Measurements from ENCODE around the gene PLA2G6. TPM values are rescaled to one million over a fixed set of nuclear protein-coding genes. Genes with fewer than 3 reads are reported as not detected.

The PLA2G6 gene
- total RNA-seq, 1 experiment from 2014 or later: 24.1 TPM

DNA sequence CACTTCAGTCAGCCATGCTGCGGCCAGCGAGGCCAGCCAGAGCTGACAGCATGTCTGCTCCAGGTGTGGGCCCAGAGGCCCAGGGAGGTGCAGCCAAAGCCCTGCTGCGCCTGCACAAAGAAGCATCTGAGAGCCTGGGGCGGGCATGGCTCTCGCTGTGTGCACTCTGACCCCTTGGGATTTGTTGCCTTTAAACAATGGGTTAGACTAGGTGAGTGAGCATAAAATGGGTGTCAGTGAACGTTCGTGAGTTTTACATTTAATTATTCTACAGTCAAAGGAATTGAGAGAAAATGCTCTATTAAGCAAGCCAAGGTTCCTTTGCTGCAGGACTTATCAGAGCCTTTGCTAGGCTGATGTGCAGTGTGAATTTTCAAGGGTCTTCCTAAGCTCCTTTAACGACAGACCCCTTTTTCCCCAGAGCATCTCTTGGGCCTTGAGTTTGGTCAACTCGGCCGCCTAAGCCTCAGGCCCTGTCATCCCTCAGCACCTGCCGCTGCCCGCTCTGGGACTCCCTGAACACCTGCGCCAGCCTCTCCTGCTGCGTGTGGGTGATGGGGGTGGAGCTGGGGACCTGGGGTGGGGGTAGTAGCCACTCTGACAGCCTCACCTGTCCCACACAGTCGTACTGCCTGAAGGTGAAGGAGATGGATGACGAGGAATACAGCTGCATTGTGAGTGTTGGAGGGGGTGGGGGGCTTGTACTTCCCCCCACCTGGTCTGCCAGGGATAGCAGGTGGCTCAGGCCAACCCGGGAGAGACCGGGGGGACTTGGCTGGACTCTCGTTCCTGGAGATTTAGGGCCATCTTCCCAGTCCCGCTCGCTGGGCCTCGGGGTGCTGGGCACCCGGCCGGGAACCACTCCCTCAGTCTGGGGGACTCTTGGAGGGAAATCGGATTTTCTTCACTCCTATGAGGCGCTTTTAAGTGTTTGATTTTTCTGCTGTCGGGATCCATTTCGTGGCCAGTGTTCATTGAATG, 108.2 kb downstream of the PLA2G6 start:
- no peak overlapping the region for H2AK5ac ChIP-seq (ENCODE audit: insufficient read length, low read length)
- peaks cover 0 to 10% of the 10 kb centered on the region in 2 experiments; a peak in 2 of 4 replicates for H3K4me1 Mint-ChIP-seq
- H3K36me3 Mint-ChIP-seq (ENCODE audit: insufficient read depth in 1 of 3, low read depth in 3 of 3): peaks cover 6 to 53% (median 30%) of the 10 kb centered on the region in 3 experiments; a peak in 6 of 7 replicates
- no peak overlapping the region for H3K14ac ChIP-seq (ENCODE audit: insufficient read depth, low read length)
- H3K4me3 Mint-ChIP-seq: no peak overlapping the region
- no peak overlapping the region for H2BK12ac ChIP-seq (ENCODE audit: insufficient read length, low read depth, low read length)
- no peak overlapping the region for H3K27ac ChIP-seq (ENCODE audit: insufficient read length, low read depth, low read length)
- H4K91ac ChIP-seq (ENCODE audit: insufficient read length, low read depth, low read length): no peak overlapping the region
- H3K79me1 ChIP-seq (ENCODE audit: insufficient read depth, low read depth, low read length, poor library complexity, severe bottlenecking): no peaks in the 10 kb centered on the region
- H3T11ph ChIP-seq (ENCODE audit: low read length): no peak overlapping the region
- H4K5ac ChIP-seq (ENCODE audit: insufficient read length, low read depth, low read length): no peak overlapping the region
- no peak overlapping the region for H3K18ac ChIP-seq (ENCODE audit: insufficient read length, low read depth, low read length)
- H3K23ac ChIP-seq (ENCODE audit: insufficient read length, low read depth, low read length): no peak overlapping the region
- H3K4me1 ChIP-seq (ENCODE audit: insufficient read depth, low read length): no peaks in the 10 kb centered on the region
- no peaks in the 10 kb centered on the region for H3K27me3 ChIP-seq (ENCODE audit: insufficient read depth, low read length)
- TF ChIP-seq, protein P1, sequence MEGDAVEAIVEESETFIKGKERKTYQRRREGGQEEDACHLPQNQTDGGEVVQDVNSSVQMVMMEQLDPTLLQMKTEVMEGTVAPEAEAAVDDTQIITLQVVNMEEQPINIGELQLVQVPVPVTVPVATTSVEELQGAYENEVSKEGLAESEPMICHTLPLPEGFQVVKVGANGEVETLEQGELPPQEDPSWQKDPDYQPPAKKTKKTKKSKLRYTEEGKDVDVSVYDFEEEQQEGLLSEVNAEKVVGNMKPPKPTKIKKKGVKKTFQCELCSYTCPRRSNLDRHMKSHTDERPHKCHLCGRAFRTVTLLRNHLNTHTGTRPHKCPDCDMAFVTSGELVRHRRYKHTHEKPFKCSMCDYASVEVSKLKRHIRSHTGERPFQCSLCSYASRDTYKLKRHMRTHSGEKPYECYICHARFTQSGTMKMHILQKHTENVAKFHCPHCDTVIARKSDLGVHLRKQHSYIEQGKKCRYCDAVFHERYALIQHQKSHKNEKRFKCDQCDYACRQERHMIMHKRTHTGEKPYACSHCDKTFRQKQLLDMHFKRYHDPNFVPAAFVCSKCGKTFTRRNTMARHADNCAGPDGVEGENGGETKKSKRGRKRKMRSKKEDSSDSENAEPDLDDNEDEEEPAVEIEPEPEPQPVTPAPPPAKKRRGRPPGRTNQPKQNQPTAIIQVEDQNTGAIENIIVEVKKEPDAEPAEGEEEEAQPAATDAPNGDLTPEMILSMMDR (conservative IDR thresholded peaks at IDR 0.05): no peak
- no peak for DNase-seq
- no peak overlapping the region for H2BK15ac ChIP-seq (ENCODE audit: low read depth, low read length)
- no peak overlapping the region for H2AFZ ChIP-seq (ENCODE audit: low read length)
- no peaks in the 10 kb centered on the region for H3K23me2 ChIP-seq (ENCODE audit: insufficient read length, low read depth, low read length, poor library complexity, severe bottlenecking)
- H4K20me1 ChIP-seq (ENCODE audit: control insufficient read depth, insufficient read depth, insufficient read length): no peaks in the 10 kb centered on the region
- H3K79me2 ChIP-seq (ENCODE audit: insufficient read depth, low read length): no peaks in the 10 kb centered on the region
- no peak overlapping the region for H3K27ac Mint-ChIP-seq
- no peak overlapping the region for H3K9ac ChIP-seq (ENCODE audit: extremely low read depth, insufficient read length, low read length)
- no peak overlapping the region for H3K56ac ChIP-seq (ENCODE audit: insufficient read length, low read depth, low read length)
- WGBS (ENCODE audit: extremely low coverage, insufficient read length, low lambda C conversion rate): no CpG with 5 or more reads among the region's 28 CpGs
- no peak overlapping the region for H4K8ac ChIP-seq (replicated peaks; ENCODE audit: insufficient read length, low read depth, low read length)
- H3K4me2 ChIP-seq (ENCODE audit: insufficient read depth, insufficient read length, low read length): no peak overlapping the region
- no peak overlapping the region for H2BK20ac ChIP-seq (ENCODE audit: low read depth, low read length, poor library complexity, severe bottlenecking)
- H3K9me3 Mint-ChIP-seq: no peaks in the 10 kb centered on the region
- H2BK5ac ChIP-seq (ENCODE audit: insufficient read length, low read length): no peak overlapping the region
- no peak overlapping the region for H2BK120ac ChIP-seq (ENCODE audit: low read depth, low read length, poor library complexity, severe bottlenecking)
- no peak overlapping the region for H3K4ac ChIP-seq (ENCODE audit: low read depth, low read length)
- no peaks in the 10 kb centered on the region for H3K9me3 ChIP-seq (ENCODE audit: control insufficient read depth, low read depth, low read length)
- H3K27me3 Mint-ChIP-seq (ENCODE audit: low read depth): no peaks in the 10 kb centered on the region

Measured in H9 (cell line).